NOMO-1 treated with dmso at 0.1 percent for 144 hours (cell line): Measurements from ENCODE around the gene CLDN18.

Source experiments
- DNase-seq: peaks from one replicate; lab custom pipeline; 2025; ENCODE audit not compliant: unreplicated experiment; lab: John Stamatoyannopoulos, UW

CLDN18 gene

GRCh38 chr3:138060792-138061191 lies 50.8 kb downstream of the CLDN18 start:
- peak; percentile 37 for DNase-seq

GRCh38 chr3:138062037-138062436 lies 52.1 kb downstream of the CLDN18 start:
- DNase-seq, result no peak

GRCh38 chr3:138062626-138063025 lies 52.7 kb downstream of the CLDN18 start:
- no peak for DNase-seq

GRCh38 chr3:138063416-138063815 lies 53.5 kb downstream of the CLDN18 start:
- no peak for DNase-seq

DNA sequence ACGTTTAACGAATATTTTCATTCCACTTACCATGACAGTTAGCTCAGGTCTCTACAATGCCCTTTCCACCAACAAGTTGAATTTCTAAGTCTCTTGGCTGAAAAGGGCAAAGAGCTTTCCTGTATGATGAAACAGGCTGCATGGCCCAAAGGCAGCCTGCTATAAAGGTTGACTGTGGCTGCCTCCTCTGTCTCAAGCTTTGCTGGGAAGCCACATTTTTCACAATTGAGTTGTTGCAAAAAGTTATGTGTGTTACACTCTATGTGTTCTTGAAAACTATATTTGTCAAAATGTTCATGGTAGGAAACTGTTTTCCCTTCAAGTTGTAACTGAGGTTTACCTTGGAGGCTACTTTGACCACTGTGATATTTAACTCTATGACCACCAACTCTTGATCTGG lies 56.0 kb downstream of the CLDN18 start:
- DNase-seq, result no peak

DNA sequence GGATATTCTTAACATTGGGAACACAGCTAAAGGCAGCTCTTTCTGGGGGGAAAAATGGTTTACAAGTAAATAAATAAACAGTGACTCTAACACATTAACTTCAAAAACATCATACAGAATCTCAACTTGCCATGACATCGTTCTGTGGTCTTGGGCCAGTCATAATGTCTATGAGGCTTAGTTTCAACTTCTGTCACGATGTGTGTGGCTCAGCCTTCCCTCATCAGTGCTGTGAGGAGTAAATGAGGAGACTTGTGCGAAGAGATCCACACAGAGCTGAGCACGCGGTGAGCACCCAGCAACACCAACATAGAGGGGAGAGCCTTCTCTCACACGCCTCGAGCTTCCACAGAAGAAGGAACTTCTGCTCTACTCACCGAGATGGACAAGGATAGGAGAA lies 56.4 kb downstream of the CLDN18 start:
- DNase-seq, result no peak

DNA sequence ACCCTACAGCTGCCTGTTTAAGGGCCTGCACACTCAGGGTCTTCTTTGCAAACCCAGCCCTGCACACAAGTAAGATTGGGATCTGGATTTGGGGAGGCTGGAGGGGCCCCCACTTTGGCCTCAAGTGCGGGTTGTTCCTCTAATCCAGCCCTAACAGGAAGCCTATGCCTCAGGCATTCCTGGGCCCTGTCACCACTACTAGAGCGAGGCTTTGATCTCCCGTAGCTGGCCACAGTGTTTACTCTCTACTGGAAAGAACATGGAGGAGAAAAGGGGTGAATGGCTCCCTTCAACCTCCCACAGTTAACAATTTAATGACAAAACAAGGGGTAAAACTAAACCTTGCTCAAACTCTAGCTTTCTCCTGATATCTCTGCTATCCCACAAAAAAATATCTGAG lies 57.0 kb downstream of the CLDN18 start:
- no peak for DNase-seq

DNA sequence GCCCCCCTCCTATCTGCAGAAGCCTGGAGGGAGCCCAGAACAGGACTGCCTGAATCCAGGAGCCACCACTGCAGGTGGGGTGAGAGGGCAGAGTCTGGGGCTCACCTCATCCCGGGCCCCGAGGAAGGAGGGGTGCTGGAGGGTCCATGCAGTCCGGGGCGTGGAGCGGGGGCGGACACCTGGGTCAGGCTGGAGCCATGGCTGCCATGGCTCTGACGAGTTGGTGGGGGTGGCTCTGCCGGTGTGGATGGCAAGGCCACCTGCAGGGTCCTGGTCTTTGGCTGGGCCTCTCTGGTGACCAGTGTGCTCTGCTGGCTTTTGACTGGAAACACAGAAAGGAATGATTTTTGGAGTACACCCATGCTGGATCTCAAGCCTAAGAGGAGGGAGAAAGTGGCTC lies 58.1 kb downstream of the CLDN18 start:
- no peak for DNase-seq

- DNase-seq, result peak; percentile 29
Observed at GRCh38 chr3:138068579-138069174, 58.7 kb downstream of the CLDN18 start.

DNA sequence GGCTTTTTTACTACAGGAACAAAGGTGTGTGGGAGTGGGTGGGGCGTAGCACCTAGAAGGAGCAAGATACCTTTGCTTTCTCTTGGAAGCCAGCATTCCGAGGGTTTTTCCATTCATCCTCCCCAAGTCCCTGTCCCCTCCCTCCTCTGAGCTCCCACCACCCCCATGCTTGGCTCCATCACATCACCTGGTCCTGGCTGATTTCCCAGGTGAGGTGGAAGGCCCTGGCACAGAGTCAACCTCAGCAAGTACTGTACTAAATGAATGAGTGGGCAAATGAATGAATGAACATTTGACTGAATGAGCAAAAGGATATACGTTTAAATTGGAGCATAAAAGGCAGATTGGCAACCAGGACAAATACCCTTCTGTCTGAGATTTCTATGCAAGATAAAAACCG lies 60.0 kb downstream of the CLDN18 start:
- no peak for DNase-seq

DNA sequence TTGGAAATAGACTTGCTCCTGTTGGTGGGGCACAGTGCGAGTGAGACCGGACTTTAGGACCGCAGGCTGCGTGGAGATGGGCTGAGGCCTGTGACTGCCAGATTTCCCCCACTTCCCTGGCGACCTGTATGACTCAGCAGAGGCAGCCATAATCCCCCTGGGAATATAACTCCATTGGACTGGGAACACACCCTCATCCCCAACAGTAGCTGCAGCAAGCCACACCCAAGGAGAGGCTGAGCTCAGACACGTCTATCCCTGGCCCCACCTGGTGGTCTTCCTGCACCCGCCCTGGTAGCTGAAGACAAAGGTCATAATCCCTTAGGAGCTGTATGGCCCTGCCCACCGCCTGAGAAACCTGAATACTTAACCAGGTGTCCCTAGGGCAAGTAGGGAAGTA lies 62.8 kb downstream of the CLDN18 start:
- DNase-seq, result no peak

DNA sequence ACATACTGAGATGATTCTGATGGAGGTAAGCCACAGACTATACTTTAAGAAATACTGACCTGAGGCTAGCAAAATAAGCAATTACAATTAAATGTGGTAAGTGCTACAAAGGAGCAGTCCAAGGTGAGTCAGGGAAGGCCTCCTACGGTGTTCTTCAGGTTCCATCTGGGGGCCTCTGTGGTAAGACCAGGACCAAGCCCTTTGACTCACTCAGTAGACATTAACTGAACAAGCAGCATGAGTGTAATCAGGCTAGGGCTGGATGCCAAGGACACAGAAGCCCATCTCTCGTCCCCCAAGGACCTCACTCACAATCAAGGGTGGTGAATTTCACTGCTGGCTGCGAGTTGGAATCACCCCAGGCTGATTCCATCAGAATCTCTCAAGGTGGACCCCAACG lies 68.1 kb downstream of the CLDN18 start:
- no peak for DNase-seq

- peak; percentile 63 for DNase-seq
Observed at GRCh38 chr3:138078901-138079344, 69.0 kb downstream of the CLDN18 start.

DNA sequence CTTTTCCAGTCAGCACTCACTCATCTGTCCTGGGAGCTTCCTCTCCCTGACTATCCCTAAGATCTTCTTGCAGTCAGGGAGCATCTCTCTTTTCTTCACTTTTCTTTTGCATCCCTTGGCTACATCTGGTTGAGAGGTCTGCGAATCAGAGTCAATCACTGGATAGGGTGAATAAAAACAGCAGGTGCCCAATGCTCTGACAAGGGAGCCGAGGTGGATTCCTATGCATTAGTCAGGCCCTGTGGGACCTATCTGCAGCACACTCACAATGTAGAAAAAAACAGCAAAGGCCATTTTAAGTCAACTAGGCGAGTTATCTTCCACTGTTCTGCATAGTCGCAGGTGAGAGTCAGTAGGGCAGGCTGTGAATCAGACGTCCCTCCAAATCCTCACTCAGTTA lies 69.9 kb downstream of the CLDN18 start:
- no peak for DNase-seq

DNA sequence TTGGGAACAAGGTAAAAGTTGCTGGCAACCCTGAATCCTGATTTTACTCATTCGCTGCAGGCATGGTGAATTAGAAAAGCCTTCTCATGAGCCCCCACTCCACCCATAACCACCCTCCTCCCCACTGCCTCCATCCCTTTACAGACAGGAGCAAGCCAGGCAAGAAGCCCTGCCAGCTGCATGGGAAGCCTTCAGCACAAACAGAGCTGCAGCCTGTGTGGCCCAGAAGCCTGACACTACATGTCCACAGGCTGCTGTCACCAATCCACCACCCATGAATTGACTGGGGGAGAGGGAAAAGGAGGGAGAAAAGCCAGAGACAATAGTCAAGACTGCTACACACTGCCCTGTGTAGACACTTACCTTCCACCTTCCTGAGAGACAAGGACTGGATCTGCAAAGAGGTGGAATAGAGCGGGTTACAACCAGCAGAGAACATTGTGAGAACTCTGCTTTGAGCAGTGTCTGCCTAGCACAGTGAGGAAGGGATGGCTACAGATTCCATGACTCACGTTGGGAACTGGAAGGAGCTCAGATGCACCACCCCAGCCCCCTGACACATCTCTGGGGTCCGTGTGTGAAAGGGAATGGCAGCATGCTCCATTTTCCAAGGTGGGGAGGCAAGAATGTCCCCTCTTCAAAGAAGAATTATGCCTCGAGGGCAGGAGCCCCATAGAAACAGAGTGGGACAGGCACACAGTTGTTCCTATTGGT lies 71.6 kb downstream of the CLDN18 start:
- no peak for DNase-seq

DNA sequence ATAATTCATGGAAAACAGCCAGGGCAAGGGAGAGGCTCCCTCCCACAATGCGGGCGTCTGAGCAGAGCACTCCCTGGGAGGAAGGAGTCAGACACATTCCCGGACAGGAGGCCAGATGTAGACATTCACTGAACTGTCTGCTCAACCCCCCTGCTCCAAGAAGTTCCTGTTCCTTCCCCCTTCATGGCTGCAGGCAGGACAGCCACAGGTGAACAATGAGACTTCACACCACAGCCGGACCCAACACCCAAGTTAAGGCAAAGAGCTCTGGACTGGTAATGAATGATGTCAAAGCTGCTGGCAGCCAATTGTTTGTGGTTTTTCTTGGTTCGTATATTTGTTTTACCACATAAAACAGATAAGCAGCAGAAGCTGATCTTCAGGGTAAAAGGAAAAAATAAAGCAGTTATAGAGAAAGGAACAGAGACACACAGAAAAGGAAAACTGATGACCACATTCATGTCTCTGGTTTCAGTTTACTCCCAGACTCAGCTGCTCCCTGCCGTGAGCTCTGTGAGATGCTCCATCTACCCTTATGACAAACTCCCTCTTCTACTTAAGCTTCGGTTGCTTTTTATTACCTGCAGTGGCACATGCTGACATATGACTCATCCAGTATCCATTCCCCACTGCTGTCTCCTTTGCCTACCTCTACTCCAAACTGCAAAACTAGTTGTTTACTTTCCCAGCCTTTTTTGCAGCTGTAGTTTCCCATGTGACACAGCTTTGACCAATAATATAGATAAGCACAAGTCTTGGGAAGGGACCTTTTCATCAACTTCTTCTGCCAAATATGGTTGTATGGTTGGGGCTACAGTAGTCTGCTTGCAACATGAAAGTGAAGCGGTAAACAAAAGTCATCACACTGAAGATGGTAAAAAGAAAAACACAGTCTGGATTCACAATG lies 72.4 kb downstream of the CLDN18 start:
- DNase-seq, result peak; percentile 68

DNA sequence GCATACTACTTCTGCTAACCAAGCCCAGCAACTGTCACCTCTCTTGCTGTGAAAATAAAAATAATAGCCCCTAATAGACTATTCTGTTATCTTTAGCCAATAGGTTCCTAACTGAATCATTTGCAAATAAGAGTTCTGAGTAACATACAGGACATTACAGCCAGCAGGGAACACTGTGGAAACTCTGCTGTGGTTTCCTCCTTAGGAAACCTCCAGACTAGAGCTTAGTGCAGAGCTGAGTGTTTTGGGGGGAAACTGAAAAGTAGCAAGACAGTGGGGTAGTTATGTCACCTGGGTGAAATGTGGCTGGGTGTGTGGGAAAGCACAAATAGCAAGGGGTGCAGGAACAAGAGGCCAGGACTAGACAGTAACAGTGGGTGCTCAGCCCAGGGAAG lies 73.0 kb downstream of the CLDN18 start:
- peak; percentile 41 for DNase-seq
